ENCODE measurements around the gene MAB21L2. TPM values are rescaled to one million over a fixed set of nuclear protein-coding genes. Genes with fewer than 3 reads are reported as not detected.
"Not testable (repeated sequence)": the region's sequence is repeated elsewhere in the genome, so short reads cannot be mapped to it uniquely, and the experiment has no call there.

Gene MAB21L2
- polyA plus RNA-seq, 1 donor from 2014 or later: 1.6 TPM

GRCh38 chr4:150534818-150535217 lies 47.1 kb upstream of the MAB21L2 start:
- Histone ChIP-seq H4K20me1 (ENCODE audit: insufficient read depth) (no peaks in the 10 kb centered on the region), H3K36me3 (ENCODE audit: insufficient read depth, low read length) (no peaks in the 10 kb centered on the region), H3K4me3 (ENCODE audit: low read length) (no peak overlapping the region), H3K4me2 (ENCODE audit: low read length) (no peak overlapping the region), H3K9me2 (ENCODE audit: insufficient read depth, low read length) (no peaks in the 10 kb centered on the region), H3F3A (ENCODE audit: insufficient read depth, low read length, poor library complexity, severe bottlenecking) (no peaks in the 10 kb centered on the region), H3K9ac (ENCODE audit: low read length) (no peak overlapping the region), H3K27me3 (ENCODE audit: insufficient read depth, low read depth, low read length) (peaks cover 11% of the 10 kb centered on the region), H3K27ac (ENCODE audit: low read length) (no peak overlapping the region), H3K79me2 (replicated peaks; ENCODE audit: insufficient read depth, low read length) (no peaks in the 10 kb centered on the region), H3K9me3 (ENCODE audit: low read length) (no peaks in the 10 kb centered on the region), H2AFZ (ENCODE audit: low read depth, low read length) (no peak overlapping the region)
- TF ChIP-seq SMC3 (conservative IDR thresholded peaks at IDR 0.05; ENCODE audit: poor library complexity) (no peak), EP300 (conservative IDR thresholded peaks at IDR 0.05; ENCODE audit: poor library complexity, severe bottlenecking) (no peak), EZH2 (IDR thresholded peaks at IDR 0.05; ENCODE audit: borderline replicate concordance, insufficient read depth, low read length, poor library complexity, severe bottlenecking) (no peak), RAD21 (conservative IDR thresholded peaks at IDR 0.05) (no peak), TAF1 (IDR thresholded peaks at IDR 0.05; ENCODE audit: low read depth) (no peak), CTCF (IDR thresholded peaks at IDR 0.05; ENCODE audit: poor library complexity, severe bottlenecking) (no peak), MXI1 (conservative IDR thresholded peaks at IDR 0.05; ENCODE audit: poor library complexity, severe bottlenecking) (no peak), REST (IDR thresholded peaks at IDR 0.05; ENCODE audit: borderline replicate concordance) (no peak), POLR2AphosphoS5 (IDR thresholded peaks at IDR 0.05) (no peak)

GRCh38 chr4:150537911-150538310 lies 44.0 kb upstream of the MAB21L2 start:
- not testable (repeated sequence) for H3K9me3 ChIP-seq (ENCODE audit: low read length); H3K9ac ChIP-seq (ENCODE audit: low read length); H3K79me2 ChIP-seq (replicated peaks; ENCODE audit: insufficient read depth, low read length); H3K9me2 ChIP-seq (ENCODE audit: insufficient read depth, low read length); H3F3A ChIP-seq (ENCODE audit: insufficient read depth, low read length, poor library complexity, severe bottlenecking); H3K36me3 ChIP-seq (ENCODE audit: insufficient read depth, low read length); H4K20me1 ChIP-seq (ENCODE audit: insufficient read depth); H3K27ac ChIP-seq (ENCODE audit: low read length); H2AFZ ChIP-seq (ENCODE audit: low read depth, low read length); H3K4me2 ChIP-seq (ENCODE audit: low read length); H3K4me3 ChIP-seq (ENCODE audit: low read length)
- peaks cover 42% of the 10 kb centered on the region for H3K27me3 ChIP-seq (ENCODE audit: insufficient read depth, low read depth, low read length)

DNA sequence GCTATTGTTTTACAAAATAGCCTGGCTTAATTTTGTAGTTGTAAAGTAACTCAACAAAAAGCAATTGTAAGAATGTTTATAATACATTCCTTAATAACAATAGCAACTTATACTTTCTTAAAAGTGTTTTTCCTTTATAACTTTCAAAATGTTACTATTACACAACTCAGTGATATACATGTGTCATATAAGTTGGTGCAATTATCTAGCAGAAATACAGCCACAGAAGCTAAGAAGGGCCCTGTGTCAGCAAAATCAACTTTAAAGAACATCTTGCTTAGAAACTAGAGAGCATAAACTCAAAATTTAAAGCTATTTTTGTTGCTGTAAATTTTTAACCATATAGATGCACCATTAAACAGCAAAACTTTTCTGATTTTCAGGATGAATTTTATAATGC lies 41.4 kb upstream of the MAB21L2 start:
- H3K36me3 ChIP-seq (ENCODE audit: insufficient read depth, low read length): no peaks in the 10 kb centered on the region
- peaks cover 68% of the 10 kb centered on the region for H3K27me3 ChIP-seq (ENCODE audit: insufficient read depth, low read depth, low read length)
- H3K4me3 ChIP-seq (ENCODE audit: low read length): no peak overlapping the region
- H3K9ac ChIP-seq (ENCODE audit: low read length): no peak overlapping the region
- H2AFZ ChIP-seq (ENCODE audit: low read depth, low read length): no peak overlapping the region
- H3K9me2 ChIP-seq (ENCODE audit: insufficient read depth, low read length): no peaks in the 10 kb centered on the region
- H3K4me2 ChIP-seq (ENCODE audit: low read length): no peak overlapping the region
- no peaks in the 10 kb centered on the region for H3K9me3 ChIP-seq (ENCODE audit: low read length)
- no peaks in the 10 kb centered on the region for H3K79me2 ChIP-seq (replicated peaks; ENCODE audit: insufficient read depth, low read length)
- no peaks in the 10 kb centered on the region for H3F3A ChIP-seq (ENCODE audit: insufficient read depth, low read length, poor library complexity, severe bottlenecking)
- TF ChIP-seq CTCF (IDR thresholded peaks at IDR 0.05; ENCODE audit: poor library complexity, severe bottlenecking) (no peak), POLR2AphosphoS5 (IDR thresholded peaks at IDR 0.05) (no peak), EZH2 (IDR thresholded peaks at IDR 0.05; ENCODE audit: borderline replicate concordance, insufficient read depth, low read length, poor library complexity, severe bottlenecking) (no peak), REST (IDR thresholded peaks at IDR 0.05; ENCODE audit: borderline replicate concordance) (no peak), TAF1 (IDR thresholded peaks at IDR 0.05; ENCODE audit: low read depth) (no peak), RAD21 (conservative IDR thresholded peaks at IDR 0.05) (no peak), EP300 (conservative IDR thresholded peaks at IDR 0.05; ENCODE audit: poor library complexity, severe bottlenecking) (no peak), MXI1 (conservative IDR thresholded peaks at IDR 0.05; ENCODE audit: poor library complexity, severe bottlenecking) (no peak)
- H3K27ac ChIP-seq (ENCODE audit: low read length): no peak overlapping the region
- H4K20me1 ChIP-seq (ENCODE audit: insufficient read depth): no peaks in the 10 kb centered on the region

All from neural cell (in vitro differentiated cells).